Osteoblast (primary cell): ENCODE data around the gene ASPSCR1. TPM values are rescaled to one million over a fixed set of nuclear protein-coding genes. Genes with fewer than 3 reads are reported as not detected.
A peak's percentile ranks its signal among the peaks of the same experiment; 100 is the strongest.

Source experiments
- DNase-seq: peaks from one replicate; pipeline ENCODE4 v3.0.0; 2011; ENCODE audit warnings: low spot score, mixed read lengths; ENCODE audit not compliant: insufficient read length; ENCODE audit errors: missing footprints
- H2AFZ ChIP-seq: 2 replicates; pipeline ENCODE4 v1.6.0; 2011; ENCODE audit warnings: mild to moderate bottlenecking, low read length
- H3K27ac ChIP-seq: 2 replicates; pipeline ENCODE4 v1.5.1; 2011; ENCODE audit warnings: mild to moderate bottlenecking, low read depth, low read length, moderate library complexity
- H3K27me3 ChIP-seq: 2 replicates; pipeline ENCODE4 v1.6.0; 2012; ENCODE audit warnings: mild to moderate bottlenecking, control low read depth, inconsistent platforms, low read length, moderate library complexity; ENCODE audit not compliant: insufficient read depth
- H3K36me3 ChIP-seq: 2 replicates; pipeline ENCODE4 v1.5.1; 2011; ENCODE audit warnings: mild to moderate bottlenecking, low read length, control low read depth, moderate library complexity; ENCODE audit not compliant: insufficient read depth
- H3K4me1 ChIP-seq: 2 replicates; pipeline ENCODE4 v1.5.1; 2011; ENCODE audit warnings: mild to moderate bottlenecking, low read length, control low read depth, moderate library complexity; ENCODE audit not compliant: insufficient read depth
- H3K4me2 ChIP-seq: 2 replicates; pipeline ENCODE4 v1.6.0; 2011; ENCODE audit warnings: mild to moderate bottlenecking, low read length; ENCODE audit not compliant: insufficient read depth
- H3K4me3 ChIP-seq: fragments of 200-600 bp; sonication (generic); 3 replicates; pipeline ENCODE4 v1.5.1; 2012; ENCODE audit warnings: mild to moderate bottlenecking, low read length, inconsistent platforms; ENCODE audit not compliant: insufficient read depth
- H3K79me2 ChIP-seq: 2 replicates; pipeline ENCODE4 v1.6.0; 2012; ENCODE audit warnings: mild to moderate bottlenecking, low read length, control low read depth, inconsistent platforms; ENCODE audit not compliant: insufficient read depth
- H3K9me3 ChIP-seq: 2 replicates; pipeline ENCODE4 v1.5.1; 2011; ENCODE audit warnings: low read depth, low read length, control low read depth
- H4K20me1 ChIP-seq: 2 replicates; pipeline ENCODE4 v1.6.0; 2012; ENCODE audit warnings: mild to moderate bottlenecking, low read length, control low read depth; ENCODE audit not compliant: insufficient read depth
- total RNA-seq: library from RNA; depleted of rRNA; stranded (reverse); fragments of >200 nt; gene quantifications from 2 replicates; pipeline ENCODE4 v1.2.3, GENCODE V29; 2012
- TF ChIP-seq, protein P1 (sequence below): IDR thresholded peaks from 2 replicates; pipeline ENCODE4 v1.5.1; 2011; ENCODE audit warnings: mild to moderate bottlenecking, low read depth, low read length, moderate library complexity; ENCODE audit errors: extremely low read depth

Gene ASPSCR1
- total RNA-seq, 1 donor, result 35.8 TPM

GRCh38 chr17:81992306-81993102 is 15.1 kb downstream of the ASPSCR1 start:
- TF ChIP-seq, protein P1, sequence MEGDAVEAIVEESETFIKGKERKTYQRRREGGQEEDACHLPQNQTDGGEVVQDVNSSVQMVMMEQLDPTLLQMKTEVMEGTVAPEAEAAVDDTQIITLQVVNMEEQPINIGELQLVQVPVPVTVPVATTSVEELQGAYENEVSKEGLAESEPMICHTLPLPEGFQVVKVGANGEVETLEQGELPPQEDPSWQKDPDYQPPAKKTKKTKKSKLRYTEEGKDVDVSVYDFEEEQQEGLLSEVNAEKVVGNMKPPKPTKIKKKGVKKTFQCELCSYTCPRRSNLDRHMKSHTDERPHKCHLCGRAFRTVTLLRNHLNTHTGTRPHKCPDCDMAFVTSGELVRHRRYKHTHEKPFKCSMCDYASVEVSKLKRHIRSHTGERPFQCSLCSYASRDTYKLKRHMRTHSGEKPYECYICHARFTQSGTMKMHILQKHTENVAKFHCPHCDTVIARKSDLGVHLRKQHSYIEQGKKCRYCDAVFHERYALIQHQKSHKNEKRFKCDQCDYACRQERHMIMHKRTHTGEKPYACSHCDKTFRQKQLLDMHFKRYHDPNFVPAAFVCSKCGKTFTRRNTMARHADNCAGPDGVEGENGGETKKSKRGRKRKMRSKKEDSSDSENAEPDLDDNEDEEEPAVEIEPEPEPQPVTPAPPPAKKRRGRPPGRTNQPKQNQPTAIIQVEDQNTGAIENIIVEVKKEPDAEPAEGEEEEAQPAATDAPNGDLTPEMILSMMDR, result no peak
- H4K20me1 ChIP-seq, result peaks cover 31% of the 10 kb centered on the region
- peak overlapping the region; percentile 67 for H3K4me2 ChIP-seq
- no peak overlapping the region for H3K27ac ChIP-seq
- DNase-seq, result no peak
- no peak overlapping the region for H2AFZ ChIP-seq
- H3K36me3 ChIP-seq, result peaks cover 9% of the 10 kb centered on the region
- H3K9me3 ChIP-seq, result no peaks in the 10 kb centered on the region
- H3K27me3 ChIP-seq, result no peaks in the 10 kb centered on the region
- peaks cover 14% of the 10 kb centered on the region for H3K4me1 ChIP-seq
- peaks cover 16% of the 10 kb centered on the region for H3K79me2 ChIP-seq
- H3K4me3 ChIP-seq, result no peak overlapping the region

DNA sequence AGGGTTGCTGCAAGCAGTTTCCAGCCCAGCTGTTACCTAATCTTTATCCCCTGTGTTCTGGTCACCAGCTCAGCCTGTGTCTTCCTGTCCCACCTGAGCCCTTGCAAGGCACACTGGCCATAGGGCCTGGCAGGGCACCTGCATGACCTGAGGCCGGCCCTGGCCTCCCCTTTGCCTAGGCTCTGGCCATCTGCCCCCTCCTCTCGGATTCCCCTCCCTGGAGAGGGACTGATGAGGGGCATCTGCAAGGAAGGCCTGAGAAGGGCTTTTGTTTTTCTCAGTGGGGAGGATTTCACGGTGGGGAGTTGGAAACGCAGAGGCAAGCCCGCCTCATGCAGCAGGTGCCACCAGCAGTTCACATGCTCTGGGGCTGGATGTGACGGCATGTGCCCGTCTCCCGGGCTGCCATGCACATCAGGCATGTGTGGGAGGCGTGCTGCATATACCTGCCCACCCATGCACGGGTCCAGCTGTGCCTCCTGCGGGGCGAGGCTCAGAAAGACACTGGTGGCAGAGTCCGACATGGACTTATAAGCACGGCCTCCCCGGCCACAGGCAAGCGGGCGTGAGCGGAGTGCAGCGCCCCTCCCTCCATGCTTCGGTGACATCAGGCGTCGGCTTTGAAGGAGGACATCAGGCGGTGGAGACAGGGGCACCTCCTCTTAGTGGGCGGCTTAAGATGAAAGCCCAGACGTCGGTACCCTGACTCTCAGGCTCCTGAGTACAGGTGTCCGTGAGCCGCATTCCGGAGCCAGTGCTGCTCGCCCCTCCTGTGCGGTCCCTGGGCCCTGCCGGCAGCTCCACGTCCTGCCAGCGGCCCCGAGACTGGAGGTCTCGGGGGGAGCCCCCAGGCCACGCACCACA is 16.5 kb downstream of the ASPSCR1 start:
- peaks cover 31% of the 10 kb centered on the region for H4K20me1 ChIP-seq
- H3K27ac ChIP-seq, result no peak overlapping the region
- TF ChIP-seq, protein P1, result no peak
- DNase-seq, result peak; percentile 72
- H3K4me2 ChIP-seq, result no peak overlapping the region
- no peak overlapping the region for H3K4me3 ChIP-seq
- H3K79me2 ChIP-seq, result peaks cover 16% of the 10 kb centered on the region
- no peaks in the 10 kb centered on the region for H3K9me3 ChIP-seq
- no peaks in the 10 kb centered on the region for H3K27me3 ChIP-seq
- H3K4me1 ChIP-seq, result peaks cover 14% of the 10 kb centered on the region
- peaks cover 8% of the 10 kb centered on the region for H3K36me3 ChIP-seq
- H2AFZ ChIP-seq, result no peak overlapping the region

DNA sequence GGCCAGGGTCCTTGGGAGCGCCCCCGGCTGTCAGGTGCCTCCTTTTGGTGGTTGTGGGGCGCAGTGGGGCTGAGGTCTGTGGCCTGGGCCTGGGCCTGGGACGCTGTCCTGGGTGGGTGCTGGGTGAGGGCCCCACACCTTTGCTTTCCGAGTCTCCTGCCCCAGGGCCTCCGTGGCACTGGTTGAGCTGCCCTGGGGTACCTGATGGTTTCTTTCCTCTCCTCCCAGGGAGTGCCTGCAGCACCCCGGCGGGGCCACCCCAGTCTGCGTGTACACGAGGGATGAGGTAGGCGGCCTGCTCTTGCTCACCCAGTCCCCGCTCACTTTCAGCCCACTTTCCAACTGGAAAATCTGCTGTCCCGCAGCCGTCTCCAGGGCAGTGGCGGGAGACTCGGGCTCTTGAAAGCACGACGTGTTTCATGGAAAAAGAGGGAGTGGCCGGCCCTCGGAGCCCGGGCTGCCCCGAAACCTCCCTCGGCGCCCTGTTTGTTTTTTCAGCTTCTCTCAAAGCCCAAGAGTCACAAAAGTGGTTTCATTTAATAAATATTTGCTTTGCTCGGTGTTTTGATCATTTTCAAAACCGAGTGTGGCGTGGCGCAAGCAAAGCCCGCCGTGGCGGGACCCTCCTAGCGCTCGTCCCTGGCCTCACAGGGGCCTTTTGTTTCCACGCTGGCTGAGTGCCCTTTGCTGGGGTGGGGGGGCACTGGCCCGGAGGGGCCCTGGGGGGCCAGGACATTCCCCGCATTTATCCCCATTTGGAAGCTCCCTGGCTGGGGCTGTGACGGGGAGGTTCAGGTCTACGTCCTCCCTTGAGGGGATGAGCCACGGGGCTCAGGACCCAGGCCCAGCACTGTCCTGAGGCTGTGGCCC is 17.4 kb downstream of the ASPSCR1 start:
- no peak for DNase-seq
- Histone ChIP-seq H4K20me1 (peaks cover 31% of the 10 kb centered on the region), H3K9me3 (no peaks in the 10 kb centered on the region), H2AFZ (no peak overlapping the region), H3K4me1 (peaks cover 14% of the 10 kb centered on the region), H3K4me2 (no peak overlapping the region), H3K4me3 (no peak overlapping the region), H3K27me3 (no peaks in the 10 kb centered on the region), H3K79me2 (peaks cover 17% of the 10 kb centered on the region), H3K27ac (no peak overlapping the region), H3K36me3 (peaks cover 8% of the 10 kb centered on the region)
- TF ChIP-seq, protein P1, result no peak
